Epithelial cell of umbilical artery (primary cell): ENCODE results near the gene BATF2. TPM values are rescaled to one million over a fixed set of nuclear protein-coding genes. Genes with fewer than 3 reads are reported as not detected.

ENCODE experiments used
- total RNA-seq: library from RNA; depleted of rRNA; stranded (reverse); fragments of >200 nt; gene quantifications from 2 replicates; pipeline ENCODE4 v1.2.3, GENCODE V29; 2014

Gene BATF2
- 0.65 and 12.3 TPM in 2 replicates for total RNA-seq

GRCh38 chr11:64996710-64997380 is at the start of gene BATF2:
Gene BATF2 (minus strand): TSS chr11:64996971. CDS start chr11:64996914, 57 bp downstream.

GRCh38 chr11:65040847-65041622 is 44.3 kb upstream of the BATF2 start, which contains the start of gene SAC3D1:
Gene SAC3D1 (plus strand): TSS chr11:65041210. CDS start chr11:65041293, 83 bp downstream.

GRCh38 chr11:65027213-65028067 is 30.7 kb upstream of the BATF2 start, which contains the start of gene SNX15:
Gene SNX15 (plus strand): TSS chr11:65027439. CDS start chr11:65027538, 99 bp downstream.

GRCh38 chr11:65013888-65014725 is 17.3 kb upstream of the BATF2 start, which contains the start of gene ARL2:
Gene ARL2 (plus strand): TSS chr11:65014160. CDS start chr11:65014208, 48 bp downstream.

GRCh38 chr11:64971421-64972233 is 25.1 kb downstream of the BATF2 start, which contains the start of gene MAJIN:
Gene MAJIN (minus strand): TSS chr11:64972108. CDS start chr11:64959405, 12,703 bp downstream.

Other genes starting within 250 kb of the BATF2 start
- gene PYGM, start 237.0 kb downstream of the BATF2 start, total RNA-seq, result under 0.01 and 0.46 TPM in 2 replicates
- 65.6 and 72.6 TPM in 2 replicates for gene SF1, start 218.4 kb downstream of the BATF2 start, total RNA-seq
- gene MAP4K2, start 193.8 kb downstream of the BATF2 start, total RNA-seq, result 37.7 and 44.1 TPM in 2 replicates
- gene MEN1, start 186.4 kb downstream of the BATF2 start, total RNA-seq, result 13.0 and 13.1 TPM in 2 replicates
- 0.15 and 0.32 TPM in 2 replicates for gene CDC42BPG, start 152.3 kb downstream of the BATF2 start, total RNA-seq
- 62.9 and 73.1 TPM in 2 replicates for gene EHD1, start 118.3 kb downstream of the BATF2 start, total RNA-seq
- 7.5 and 11.7 TPM in 2 replicates for gene ATG2A, start 79.8 kb downstream of the BATF2 start, total RNA-seq
- 7.8 and 7.9 TPM in 2 replicates for gene PPP2R5B, start 72.3 kb downstream of the BATF2 start, total RNA-seq
- gene GPHA2, start 61.1 kb downstream of the BATF2 start, total RNA-seq, result not detected in 2 replicates
- gene MAJIN, start 24.9 kb downstream of the BATF2 start, total RNA-seq, result not detected in 2 replicates
- 113 and 137 TPM in 2 replicates for gene ARL2, start 17.2 kb upstream of the BATF2 start, total RNA-seq
- 8.1 and 8.5 TPM in 2 replicates for gene SNX15, start 30.5 kb upstream of the BATF2 start, total RNA-seq
- gene SAC3D1, start 44.2 kb upstream of the BATF2 start, total RNA-seq, result 9.4 and 13.7 TPM in 2 replicates
- 5.5 and 9.7 TPM in 2 replicates for gene NAALADL1, start 61.6 kb upstream of the BATF2 start, total RNA-seq
- gene CDCA5, start 87.1 kb upstream of the BATF2 start, total RNA-seq, result 7.1 and 11.4 TPM in 2 replicates
- 33.5 and 34.7 TPM in 2 replicates for gene ZFPL1, start 87.3 kb upstream of the BATF2 start, total RNA-seq
- gene VPS51, start 99.2 kb upstream of the BATF2 start, total RNA-seq, result 182 and 195 TPM in 2 replicates
- gene TM7SF2, start 114.9 kb upstream of the BATF2 start, total RNA-seq, result 15.6 and 24.9 TPM in 2 replicates
- gene ZNHIT2, start 120.7 kb upstream of the BATF2 start, total RNA-seq, result 9.0 and 10.1 TPM in 2 replicates
- gene FAU, start 125.2 kb upstream of the BATF2 start, total RNA-seq, result 318 and 429 TPM in 2 replicates
- 27.6 and 32.4 TPM in 2 replicates for gene MRPL49, start 125.3 kb upstream of the BATF2 start, total RNA-seq
- 10.7 and 12.0 TPM in 2 replicates for gene SYVN1, start 137.5 kb upstream of the BATF2 start, total RNA-seq
- not detected in 2 replicates for gene SPDYC, start 173.3 kb upstream of the BATF2 start, total RNA-seq
- 63.3 and 157 TPM in 2 replicates for gene CAPN1, start 185.0 kb upstream of the BATF2 start, total RNA-seq